ENCODE results near the gene ESX1.
"Not testable (repeated sequence)": the region's sequence is repeated elsewhere in the genome, so short reads cannot be mapped to it uniquely, and the experiment has no call there.

The ESX1 gene

GRCh38 chrX:104253567-104254441 is 929 bp downstream of the ESX1 start:
- DNase-seq (ENCODE audit: low read depth in 1 of 2, low spot score in 1 of 2): no peak
- in situ Hi-C loops (cut with HindIII; ENCODE audit: low pct_unique_long_range_greater_than_20kb, low sequenced_read_pairs): no loop called here
- no peak for TF ChIP-seq JUND (IDR thresholded peaks at IDR 0.05; ENCODE audit: low read depth)

GRCh38 chrX:104250470-104250869 is 4.3 kb downstream of the ESX1 start:
- DNase-seq (ENCODE audit: low read depth in 1 of 2, low spot score in 1 of 2): no peak
- TF ChIP-seq JUND (IDR thresholded peaks at IDR 0.05; ENCODE audit: low read depth): no peak

GRCh38 chrX:104230060-104230459 is 24.7 kb downstream of the ESX1 start:
- DNase-seq (ENCODE audit: low read depth in 1 of 2, low spot score in 1 of 2); in situ Hi-C loops (cut with HindIII; ENCODE audit: low pct_unique_long_range_greater_than_20kb, low sequenced_read_pairs): not testable (repeated sequence)

More at GRCh38 chrX:104250470-104250869, 4.3 kb downstream of the ESX1 start:
- in situ Hi-C loops (cut with HindIII; ENCODE audit: low pct_unique_long_range_greater_than_20kb, low sequenced_read_pairs): no loop called here

GRCh38 chrX:104211187-104211586 is 43.5 kb downstream of the ESX1 start:
- DNase-seq (ENCODE audit: low read depth in 1 of 2, low spot score in 1 of 2): no peak
- no peak for TF ChIP-seq JUND (IDR thresholded peaks at IDR 0.05; ENCODE audit: low read depth)
- in situ Hi-C loops (cut with HindIII; ENCODE audit: low pct_unique_long_range_greater_than_20kb, low sequenced_read_pairs): no loop called here

GRCh38 chrX:104205548-104205947 is 49.2 kb downstream of the ESX1 start:
- DNase-seq (ENCODE audit: low read depth in 1 of 2, low spot score in 1 of 2): no peak
- TF ChIP-seq JUND (IDR thresholded peaks at IDR 0.05; ENCODE audit: low read depth): no peak
- in situ Hi-C loops (cut with HindIII; ENCODE audit: low pct_unique_long_range_greater_than_20kb, low sequenced_read_pairs): no loop called here
